NT2/D1 (cell line): ENCODE results near the gene CTU2.

Experiments used
- DNase-seq: peaks from one replicate; pipeline ENCODE4 v3.0.0-alpha.2; 2011; ENCODE audit warnings: low read depth, low spot score
- H3K27me3 ChIP-seq: 2 replicates; pipeline ENCODE4 v1.6.0; 2011; ENCODE audit warnings: mild to moderate bottlenecking; ENCODE audit not compliant: insufficient read length, insufficient read depth
- H3K36me3 ChIP-seq: 2 replicates; pipeline ENCODE4 v1.6.1; 2011; ENCODE audit warnings: mild to moderate bottlenecking, low read length, mixed read lengths; ENCODE audit not compliant: insufficient read depth, insufficient read length
- H3K4me1 ChIP-seq: 2 replicates; pipeline ENCODE4 v1.5.1; 2011; ENCODE audit not compliant: insufficient read depth, insufficient read length
- H3K4me3 ChIP-seq: 2 replicates; pipeline ENCODE4 v1.5.1; 2011; ENCODE audit warnings: low read depth; ENCODE audit not compliant: insufficient read length
- H3K9ac ChIP-seq: 2 replicates; pipeline ENCODE4 v1.6.0; 2011; ENCODE audit warnings: low read depth; ENCODE audit not compliant: insufficient read length
- H3K9me3 ChIP-seq: 2 replicates; pipeline ENCODE4 v1.5.1; 2011; ENCODE audit warnings: mild to moderate bottlenecking, low read length; ENCODE audit not compliant: insufficient read depth
- SUZ12 ChIP-seq: IDR thresholded peaks from 2 replicates; pipeline ENCODE4 v1.6.1; 2011; ENCODE audit not compliant: insufficient read length, insufficient read depth; ENCODE audit errors: extremely low read depth
- YY1 ChIP-seq: IDR thresholded peaks from 2 replicates; pipeline ENCODE4 v1.6.1; 2011; ENCODE audit not compliant: insufficient read length, insufficient read depth
- ZNF274 ChIP-seq: IDR thresholded peaks from 2 replicates; pipeline ENCODE4 v1.6.1; 2011; ENCODE audit warnings: mild to moderate bottlenecking, low read depth, low read length

Gene CTU2

GRCh38 chr16:88759976-88760350 lies 53.7 kb downstream of the CTU2 start:
- Histone ChIP-seq H3K4me3 (no peak overlapping the region), H3K4me1 (peaks cover 58% of the 10 kb centered on the region), H3K27me3 (peaks cover 17% of the 10 kb centered on the region), H3K9ac (no peak overlapping the region), H3K36me3 (peaks cover 45% of the 10 kb centered on the region), H3K9me3 (no peaks in the 10 kb centered on the region)
- no peak for TF ChIP-seq SUZ12
- no peak for TF ChIP-seq ZNF274
- DNase-seq = no peak

- Histone ChIP-seq H3K4me3 (no peak overlapping the region), H3K9ac (no peak overlapping the region), H3K9me3 (no peaks in the 10 kb centered on the region), H3K27me3 (peaks cover 21% of the 10 kb centered on the region), H3K4me1 (peaks cover 60% of the 10 kb centered on the region), H3K36me3 (peaks cover 45% of the 10 kb centered on the region)
- TF ChIP-seq SUZ12 = no peak
- TF ChIP-seq YY1 = no peak
- no peak for TF ChIP-seq ZNF274
- no peak for DNase-seq
These were observed 54.3 kb downstream of the CTU2 start for GRCh38 chr16:88760424-88761142.

- Histone ChIP-seq H3K27me3 (peaks cover 25% of the 10 kb centered on the region), H3K9me3 (no peaks in the 10 kb centered on the region), H3K36me3 (peaks cover 49% of the 10 kb centered on the region), H3K4me1 (peaks cover 55% of the 10 kb centered on the region), H3K4me3 (no peak overlapping the region), H3K9ac (no peak overlapping the region)
- TF ChIP-seq SUZ12 (no peak), ZNF274 (no peak), YY1 (no peak)
- no peak for DNase-seq
These were observed 54.8 kb downstream of the CTU2 start for GRCh38 chr16:88761143-88761534.

- H3K4me3 ChIP-seq = no peak overlapping the region
- no peak for DNase-seq
- H3K27me3 ChIP-seq = peaks cover 30% of the 10 kb centered on the region
- peak overlapping the region; percentile 29 for H3K9ac ChIP-seq
- no peak for TF ChIP-seq SUZ12
- no peak for TF ChIP-seq ZNF274
- no peak for TF ChIP-seq YY1
- peaks cover 53% of the 10 kb centered on the region for H3K36me3 ChIP-seq
- H3K4me1 ChIP-seq = peaks cover 57% of the 10 kb centered on the region
- H3K9me3 ChIP-seq = no peaks in the 10 kb centered on the region
These were observed 55.5 kb downstream of the CTU2 start for GRCh38 chr16:88761830-88762229.

- Histone ChIP-seq H3K27me3 (peaks cover 36% of the 10 kb centered on the region), H3K36me3 (peaks cover 53% of the 10 kb centered on the region), H3K9ac (peak overlapping the region; percentile 47), H3K4me1 (peaks cover 59% of the 10 kb centered on the region), H3K4me3 (no peak overlapping the region), H3K9me3 (no peaks in the 10 kb centered on the region)
- DNase-seq = no peak
- TF ChIP-seq YY1 = no peak
- no peak for TF ChIP-seq ZNF274
- TF ChIP-seq SUZ12 = no peak
These were observed 56.1 kb downstream of the CTU2 start for GRCh38 chr16:88762258-88762870.

- Histone ChIP-seq H3K4me3 (no peak overlapping the region), H3K4me1 (peaks cover 64% of the 10 kb centered on the region), H3K9me3 (no peaks in the 10 kb centered on the region), H3K9ac (peak overlapping the region; percentile 6), H3K27me3 (peaks cover 42% of the 10 kb centered on the region), H3K36me3 (peaks cover 50% of the 10 kb centered on the region)
- no peak for DNase-seq
- TF ChIP-seq YY1 (no peak), ZNF274 (no peak), SUZ12 (no peak)
These were observed 56.6 kb downstream of the CTU2 start for GRCh38 chr16:88762941-88763340.

GRCh38 chr16:88763502-88764053 lies 57.3 kb downstream of the CTU2 start:
- no peak for TF ChIP-seq SUZ12
- TF ChIP-seq YY1 = no peak
- TF ChIP-seq ZNF274 = no peak
- H3K4me3 ChIP-seq = no peak overlapping the region
- peaks cover 44% of the 10 kb centered on the region for H3K27me3 ChIP-seq
- H3K36me3 ChIP-seq = peaks cover 45% of the 10 kb centered on the region
- no peak overlapping the region for H3K9ac ChIP-seq
- no peaks in the 10 kb centered on the region for H3K9me3 ChIP-seq
- peak; percentile 71 for DNase-seq
- H3K4me1 ChIP-seq = peaks cover 67% of the 10 kb centered on the region
